Suprapubic skin (tissue), 3 donors: ENCODE data around the gene SRPRA.

ENCODE experiments used
- POLR2A ChIP-seq, 2 donors: fragments of 450-650 bp; IDR thresholded peaks; one replicate each; pipeline ENCODE4 v1.6.1; 2017; ENCODE audit warnings: antibody characterized with exemption in 2 of 2, mild to moderate bottlenecking in 2 of 2, moderate library complexity in 2 of 2
- TF ChIP-seq, protein P1 (sequence below), 2 donors: fragments of 200-600 bp in 1 of 2; fragments of 450-650 bp in 1 of 2; sonication (generic) in 1 of 2; IDR thresholded peaks; one replicate each; pipeline ENCODE4 v1.5.1; 2016 to 2019; ENCODE audit warnings: antibody characterized with exemption in 2 of 2, mild to moderate bottlenecking in 1 of 2, moderate library complexity in 1 of 2

DNA sequence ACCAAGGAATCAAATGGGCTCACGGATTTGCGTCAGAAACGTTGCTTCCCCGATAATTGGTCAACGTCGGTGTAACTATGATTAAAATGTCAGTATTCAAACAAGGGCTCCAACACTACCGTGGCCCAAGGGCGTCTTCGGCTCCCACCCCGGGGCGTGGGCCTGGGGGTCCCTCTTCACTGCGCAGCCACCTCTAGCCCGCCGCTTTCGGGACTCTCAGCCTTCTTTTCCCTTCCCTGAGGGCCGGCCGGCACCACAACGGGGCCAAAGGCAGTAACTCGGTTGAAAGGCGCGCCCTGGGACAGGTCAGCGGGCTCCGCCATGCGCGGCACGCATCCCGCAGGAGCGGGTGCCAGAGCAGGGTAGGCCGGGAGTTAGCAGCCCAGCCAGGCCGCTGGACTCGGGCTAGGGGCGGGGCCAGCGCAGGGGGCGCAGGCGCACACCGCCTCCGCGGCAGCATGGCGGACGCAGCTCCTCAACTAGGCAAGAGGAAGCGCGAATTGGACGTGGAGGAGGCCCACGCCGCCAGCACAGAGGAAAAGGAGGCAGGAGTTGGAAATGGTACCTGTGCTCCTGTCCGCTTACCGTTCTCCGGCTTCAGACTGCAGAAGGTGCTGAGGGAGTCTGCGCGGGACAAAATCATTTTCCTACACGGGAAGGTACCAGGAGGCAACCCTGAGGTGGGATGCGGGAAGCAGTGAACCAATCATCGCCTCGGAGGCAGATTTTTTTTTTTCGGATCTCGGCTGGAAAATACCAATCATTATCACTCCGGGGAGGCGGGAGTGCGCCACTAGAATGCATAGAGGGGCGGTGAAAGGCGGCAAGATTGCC is 35.1 kb upstream of the SRPRA start, which contains the start of gene DCPS:
- TF ChIP-seq, protein P1, sequence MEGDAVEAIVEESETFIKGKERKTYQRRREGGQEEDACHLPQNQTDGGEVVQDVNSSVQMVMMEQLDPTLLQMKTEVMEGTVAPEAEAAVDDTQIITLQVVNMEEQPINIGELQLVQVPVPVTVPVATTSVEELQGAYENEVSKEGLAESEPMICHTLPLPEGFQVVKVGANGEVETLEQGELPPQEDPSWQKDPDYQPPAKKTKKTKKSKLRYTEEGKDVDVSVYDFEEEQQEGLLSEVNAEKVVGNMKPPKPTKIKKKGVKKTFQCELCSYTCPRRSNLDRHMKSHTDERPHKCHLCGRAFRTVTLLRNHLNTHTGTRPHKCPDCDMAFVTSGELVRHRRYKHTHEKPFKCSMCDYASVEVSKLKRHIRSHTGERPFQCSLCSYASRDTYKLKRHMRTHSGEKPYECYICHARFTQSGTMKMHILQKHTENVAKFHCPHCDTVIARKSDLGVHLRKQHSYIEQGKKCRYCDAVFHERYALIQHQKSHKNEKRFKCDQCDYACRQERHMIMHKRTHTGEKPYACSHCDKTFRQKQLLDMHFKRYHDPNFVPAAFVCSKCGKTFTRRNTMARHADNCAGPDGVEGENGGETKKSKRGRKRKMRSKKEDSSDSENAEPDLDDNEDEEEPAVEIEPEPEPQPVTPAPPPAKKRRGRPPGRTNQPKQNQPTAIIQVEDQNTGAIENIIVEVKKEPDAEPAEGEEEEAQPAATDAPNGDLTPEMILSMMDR (IDR thresholded peaks at IDR 0.05), result no peak
- TF ChIP-seq POLR2A (IDR thresholded peaks at IDR 0.05), result peak in 1 of 2 donors; percentile 43
